Measurements from ENCODE around the gene LSP1. TPM values are rescaled to one million over a fixed set of nuclear protein-coding genes. Genes with fewer than 3 reads are reported as not detected.

Gene LSP1
- total RNA-seq, 1 experiment from 2014 or later = 4.0 TPM

GRCh38 chr11:1847006-1847735 lies 5.7 kb upstream of the LSP1 start:
- no peak for DNase-seq (ENCODE audit: low read depth)

GRCh38 chr11:1847926-1848639 lies 4.8 kb upstream of the LSP1 start:
- DNase-seq (ENCODE audit: low read depth) = no peak

DNA sequence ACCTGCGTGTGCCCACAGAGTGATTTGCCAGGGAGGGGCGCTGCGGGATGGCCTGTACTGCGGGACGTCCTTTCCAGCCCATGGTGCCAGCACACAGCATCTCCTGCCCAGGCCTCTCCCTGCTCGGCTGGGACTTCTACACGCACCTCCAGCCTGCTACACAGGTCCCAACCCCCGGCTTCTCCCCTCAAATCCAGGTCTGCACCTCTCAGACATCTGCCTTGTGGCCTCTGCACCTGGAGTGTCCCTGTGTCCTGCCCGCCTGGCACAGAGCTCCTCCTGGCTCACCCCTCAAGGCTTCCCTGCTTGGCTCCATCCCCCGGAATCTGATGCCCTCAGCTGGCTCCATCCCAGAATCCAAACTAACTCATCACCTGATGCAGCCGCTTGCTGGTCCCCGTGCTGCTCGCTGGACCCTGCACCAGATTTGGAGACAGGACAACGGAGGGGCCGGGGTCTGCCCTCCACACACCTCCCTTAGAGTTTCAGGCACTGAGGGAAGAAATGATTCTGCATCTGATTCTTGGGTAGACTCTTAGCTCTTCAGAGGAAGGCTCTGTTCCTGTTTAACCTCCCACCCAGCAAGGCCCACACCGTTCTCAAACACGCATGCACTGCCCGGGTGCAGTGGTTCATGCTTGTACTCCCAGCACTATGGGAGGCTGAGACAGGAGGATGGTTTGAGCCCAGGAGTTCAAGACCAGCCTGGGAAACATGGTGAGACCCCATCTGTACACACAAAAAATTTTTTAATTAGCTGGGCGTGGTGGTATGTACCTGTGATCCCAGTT lies 4.0 kb upstream of the LSP1 start:
- DNase-seq (ENCODE audit: low read depth) = no peak

DNA sequence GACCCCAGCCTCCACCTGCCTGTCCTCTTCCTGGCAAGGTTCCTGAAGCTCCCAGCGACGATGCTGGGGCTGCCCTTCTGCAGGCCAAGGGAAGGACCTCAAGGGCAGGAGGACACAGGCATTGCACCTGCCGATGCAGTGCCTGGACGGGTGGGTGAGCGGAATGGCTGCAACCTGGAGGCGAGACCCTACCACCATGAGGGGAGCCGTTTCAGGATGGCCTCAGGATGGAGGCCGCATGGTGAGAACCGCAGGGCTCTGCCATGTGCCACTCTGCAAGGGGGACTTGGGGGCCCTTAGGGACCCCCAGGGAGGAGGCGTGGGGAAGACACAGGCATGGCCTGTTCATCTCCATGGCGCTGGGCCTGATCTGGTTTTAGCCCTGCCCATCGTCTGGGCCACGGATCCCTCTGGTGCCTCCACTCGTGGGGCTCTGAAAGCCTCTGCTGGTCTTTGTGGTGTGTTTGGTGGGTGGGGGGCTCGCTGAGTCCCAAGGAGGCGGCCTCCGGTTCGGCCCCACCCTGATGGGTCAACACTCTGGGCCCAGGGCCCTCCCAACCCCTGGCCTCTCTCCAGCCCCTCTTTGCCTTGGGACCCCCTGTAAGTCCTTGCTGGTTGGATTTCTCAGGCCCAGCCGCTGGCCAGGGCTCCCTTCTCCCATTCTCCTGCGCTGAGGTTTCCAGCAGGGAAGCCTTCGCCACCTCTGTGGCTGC lies 1.3 kb upstream of the LSP1 start:
- DNase-seq (ENCODE audit: low read depth) = no peak

- DNase-seq (ENCODE audit: low read depth) = no peak
These were observed 510 bp upstream of the LSP1 start for GRCh38 chr11:1852271-1852876.

- no peak for DNase-seq (ENCODE audit: low read depth)
These were observed 670 bp downstream of the LSP1 start for GRCh38 chr11:1853376-1854131.

- DNase-seq (ENCODE audit: low read depth) = no peak
These were observed 1.5 kb downstream of the LSP1 start for GRCh38 chr11:1854132-1854948.

DNA sequence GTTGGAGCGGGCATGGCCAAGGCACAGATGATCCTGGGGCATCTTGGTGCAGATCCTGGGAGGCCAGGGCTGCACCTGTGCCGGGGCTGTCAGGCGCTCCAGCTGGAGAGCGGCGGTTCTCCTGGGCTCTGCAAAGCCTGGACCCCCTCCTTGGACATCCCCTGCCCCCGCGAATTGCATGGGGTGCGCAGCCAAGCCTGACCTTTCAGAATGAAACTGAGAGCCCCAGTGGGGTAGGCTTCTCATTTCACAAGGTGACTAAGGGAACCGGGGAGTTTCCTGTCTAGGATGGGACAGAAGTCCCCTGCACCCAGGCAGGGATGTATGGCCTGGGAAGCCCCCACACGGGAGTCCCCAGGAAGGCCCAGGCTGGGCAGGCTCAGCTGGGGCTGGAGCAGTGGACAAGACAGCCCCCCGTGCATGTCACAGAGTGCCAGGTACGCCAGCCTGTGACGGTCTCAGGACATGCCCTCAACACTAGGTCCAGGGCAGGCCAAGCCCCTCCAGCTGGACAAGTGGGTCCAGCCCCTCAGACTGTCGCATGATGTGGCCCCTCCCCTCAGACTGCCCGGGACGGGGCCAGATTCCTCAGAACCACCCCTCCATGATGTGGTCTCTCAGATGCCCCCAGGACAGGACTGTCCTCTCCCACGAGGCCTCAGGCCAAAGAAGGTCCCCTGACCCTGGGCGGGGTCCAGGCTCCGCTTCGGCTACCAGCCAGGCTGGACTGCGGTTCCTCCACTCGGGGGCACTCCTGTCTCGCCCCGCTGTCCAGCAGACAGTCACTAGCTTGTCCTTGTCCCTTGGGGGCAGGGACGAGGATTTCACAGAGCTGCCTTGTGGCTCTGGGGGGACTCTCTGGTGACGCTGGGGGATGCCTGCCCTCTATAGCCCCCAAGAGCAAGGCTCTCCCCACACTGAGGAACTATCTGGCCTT lies 2.3 kb downstream of the LSP1 start:
- DNase-seq (ENCODE audit: low read depth) = no peak

DNA sequence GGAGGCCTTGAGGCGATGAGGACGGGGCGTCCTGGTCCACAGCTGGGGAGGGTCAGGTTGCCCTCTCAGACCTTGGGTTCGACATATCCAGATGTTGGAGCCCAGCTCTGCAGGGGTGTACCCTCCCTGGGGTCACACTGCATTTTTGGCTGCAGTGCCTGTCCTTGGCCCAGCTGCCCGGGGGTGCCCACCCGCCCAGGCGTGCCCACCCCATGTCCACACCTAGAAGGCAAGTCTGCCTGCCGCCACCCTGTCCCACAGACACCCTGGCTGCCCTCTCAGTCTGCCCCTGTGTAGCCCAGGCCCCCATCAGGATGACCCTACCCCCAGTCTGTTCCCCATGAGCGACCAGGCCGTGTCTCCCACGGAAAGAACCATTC lies 3.0 kb downstream of the LSP1 start:
- DNase-seq (ENCODE audit: low read depth) = no peak

DNA sequence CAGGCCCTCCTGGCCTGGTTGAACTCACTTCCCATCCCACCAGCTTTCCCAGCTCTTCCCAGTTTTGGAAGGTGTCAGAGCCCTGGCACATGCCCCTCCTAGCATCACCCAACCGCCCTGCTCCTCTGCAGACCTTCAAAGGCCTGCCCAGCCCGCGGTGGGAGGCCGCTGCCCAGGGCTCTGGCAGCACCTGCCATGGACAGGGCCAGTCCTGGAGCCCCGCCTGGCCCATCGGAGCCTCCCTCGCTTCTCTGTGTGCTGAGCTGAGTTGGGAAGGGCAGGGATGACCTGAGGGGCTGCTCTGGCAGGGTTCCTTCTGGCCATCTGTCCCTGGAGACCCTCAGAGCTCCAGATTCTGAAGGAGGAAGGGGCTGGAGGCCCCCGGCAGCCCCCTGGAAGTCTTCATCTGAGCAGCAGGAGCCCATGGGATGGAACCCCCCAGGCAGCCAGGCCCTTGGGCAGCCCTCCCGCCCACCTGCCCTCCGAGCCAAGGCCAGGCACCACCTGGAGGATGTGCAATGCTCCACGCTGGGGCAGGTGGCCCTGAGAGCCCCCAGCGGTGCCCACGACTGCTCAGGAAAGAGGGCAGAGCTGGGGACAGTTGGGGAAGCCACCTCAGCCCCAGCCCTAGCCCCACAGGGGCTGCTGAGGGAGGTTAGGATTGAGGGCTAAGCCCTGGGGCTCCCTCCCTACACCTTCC lies 3.6 kb downstream of the LSP1 start:
- DNase-seq (ENCODE audit: low read depth) = no peak

GRCh38 chr11:1857064-1857463 lies 4.2 kb downstream of the LSP1 start:
- DNase-seq (ENCODE audit: low read depth) = no peak

DNA sequence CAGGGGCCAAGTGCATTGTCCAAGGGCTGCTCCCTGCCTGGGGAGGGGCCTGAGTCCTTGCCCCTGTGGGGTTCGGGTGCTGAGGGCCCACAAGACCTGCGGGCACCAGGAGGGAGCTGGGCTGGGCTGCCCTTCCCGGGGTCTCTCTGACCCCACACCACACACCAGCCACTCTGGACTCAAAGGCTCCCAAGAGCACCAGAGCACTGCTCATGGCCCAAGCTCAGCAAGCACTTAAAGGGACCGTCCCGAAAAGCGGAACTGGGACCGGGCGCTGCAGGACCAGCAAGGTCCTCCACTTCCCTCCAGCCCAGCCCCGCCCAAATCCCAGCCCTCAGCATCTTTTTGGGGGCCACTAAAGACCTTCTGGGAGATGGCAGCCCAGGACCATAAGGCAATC lies 5.3 kb downstream of the LSP1 start:
- no peak for DNase-seq (ENCODE audit: low read depth)

GRCh38 chr11:1858576-1858975 lies 5.7 kb downstream of the LSP1 start:
- no peak for DNase-seq (ENCODE audit: low read depth)

- no peak for DNase-seq (ENCODE audit: low read depth)
These were observed 6.1 kb downstream of the LSP1 start for GRCh38 chr11:1859004-1859403.

DNA sequence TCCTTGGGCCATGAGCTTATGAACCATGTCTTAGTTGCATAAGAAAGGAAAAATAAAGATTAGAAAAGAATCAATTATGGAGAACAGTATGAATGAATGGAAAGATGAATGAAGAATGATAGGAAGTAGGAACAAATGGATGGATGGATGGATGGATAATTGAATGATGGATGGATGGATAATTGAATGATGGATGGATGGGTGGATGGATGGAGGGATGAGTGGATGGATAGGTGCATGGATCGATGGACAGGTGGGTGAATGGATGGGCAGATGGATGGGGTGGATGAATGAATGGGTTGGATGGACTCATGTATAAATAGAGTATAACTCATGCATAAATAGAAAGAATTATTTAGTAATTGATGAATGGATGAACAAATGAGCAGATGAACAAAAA lies 7.2 kb downstream of the LSP1 start:
- DNase-seq (ENCODE audit: low read depth) = no peak

DNA sequence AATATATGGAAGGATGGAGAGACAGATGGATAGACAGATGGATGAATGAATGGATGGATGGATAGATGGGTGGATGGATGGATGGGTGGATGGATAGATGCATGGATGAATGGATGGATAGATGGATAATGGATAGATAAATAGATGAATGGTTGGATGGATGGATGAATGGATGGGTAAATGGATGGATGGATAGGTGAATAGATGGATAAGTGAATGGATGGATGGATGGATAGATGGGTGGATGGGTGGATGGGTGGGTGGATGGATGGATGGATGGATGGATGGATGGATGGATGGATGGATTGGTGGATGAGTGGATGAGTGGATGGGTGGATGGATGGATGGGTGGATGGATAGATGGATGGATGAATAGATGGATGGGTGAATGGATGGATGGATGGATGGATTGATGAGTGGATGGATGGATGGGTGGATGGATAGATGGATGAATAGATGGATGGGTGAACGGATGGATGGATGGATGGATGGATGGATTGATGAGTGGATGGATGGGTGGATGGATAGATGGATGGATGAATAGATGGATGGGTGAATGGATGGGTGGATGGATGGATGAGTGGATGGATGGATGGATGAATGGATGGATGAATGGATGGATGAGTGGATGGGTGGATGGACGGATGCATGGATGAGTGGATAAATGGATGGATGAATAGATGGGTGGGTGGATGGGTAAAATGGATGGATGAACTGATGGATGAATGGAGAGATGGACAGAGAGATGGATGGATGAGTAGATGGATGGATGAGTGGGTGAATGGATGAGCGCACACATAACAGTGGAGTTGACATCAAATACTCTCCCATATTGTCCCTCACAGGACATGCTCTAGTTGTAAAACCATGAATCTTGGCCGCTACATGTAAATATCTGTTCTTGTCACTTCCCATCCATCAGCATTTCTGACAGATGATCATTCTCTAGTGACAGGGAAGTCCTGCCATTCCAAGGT lies 8.8 kb downstream of the LSP1 start:
- no peak for DNase-seq (ENCODE audit: low read depth)

Measured in M059J (cell line).